Esophagus squamous epithelium (tissue), 5 donors: ENCODE results near the gene TET3. TPM values are rescaled to one million over a fixed set of nuclear protein-coding genes. Genes with fewer than 3 reads are reported as not detected.

ENCODE experiments used
- DNase-seq: peaks from one replicate; lab custom pipeline; 2025; lab: John Stamatoyannopoulos, UW
- H3K27ac ChIP-seq, 4 donors: fragments of 200-600 bp; sonication (generic); one replicate each; pipeline ENCODE4 v1.5.1; 2016 to 2019; ENCODE audit warnings: mild to moderate bottlenecking in 1 of 4
- H3K27me3 ChIP-seq, 4 donors: fragments of 200-600 bp; sonication (generic); 1 replicate in 3 of 4; 2 replicates in 1 of 4; pipeline versions ENCODE4 v1.5.1 to v1.6.0; 2017 to 2021; ENCODE audit warnings: antibody characterized with exemption in 1 of 4
- H3K36me3 ChIP-seq, 3 donors: fragments of 200-600 bp; sonication (generic); one replicate each; pipeline ENCODE4 v1.5.1; 2016 to 2019
- H3K4me1 ChIP-seq, 3 donors: fragments of 200-600 bp; sonication (generic); one replicate each; pipeline ENCODE4 v1.5.1; 2017 to 2019
- H3K4me3 ChIP-seq, 4 donors: fragments of 200-600 bp; sonication (generic); 1 replicate in 3 of 4; 2 replicates in 1 of 4; pipeline ENCODE4 v1.5.1; 2016 to 2019; ENCODE audit warnings: mild to moderate bottlenecking in 2 of 4, moderate library complexity in 1 of 4
- H3K9me3 ChIP-seq, 3 donors: fragments of 200-600 bp; sonication (generic); one replicate each; pipeline ENCODE4 v1.5.1; 2016 to 2019
- CTCF ChIP-seq, 6 experiments: fragments of 450-650 bp in 4 of 6; fragments of 200-600 bp in 2 of 6; sonication (generic) in 2 of 6; IDR thresholded peaks; one replicate each; pipeline ENCODE4 v1.5.1; 2016 to 2019; ENCODE audit warnings: antibody characterized with exemption in 6 of 6, mild to moderate bottlenecking in 4 of 6, moderate library complexity in 4 of 6
- POLR2A ChIP-seq, 4 donors: fragments of 450-650 bp; IDR thresholded peaks; one replicate each; pipeline ENCODE4 v1.6.1; 2017; ENCODE audit warnings: antibody characterized with exemption in 4 of 4, mild to moderate bottlenecking in 4 of 4, moderate library complexity in 3 of 4
- WGBS, 2 donors: methylation state at CpG; one replicate each; pipeline ENCODE4 v1.1.5; 2018; 5-methylcytosine and 5-hydroxymethylcytosine counted together
- intact Hi-C: fragments of 100-400 bp; cut with DNase I; formaldehyde crosslinking; loops from one replicate; pipeline ENCODE4 v1.15.0; 2022
- total RNA-seq, 4 donors: library from RNA; depleted of rRNA; stranded (reverse); fragments of >200 nt; gene quantifications; one replicate each; pipeline ENCODE4 v1.1.0, GENCODE V29; 2016
- donor health status: DM: yes; HTN: yes; CAD: no.

TET3 gene
- total RNA-seq, 4 donors from 2014 or later = 6.6 to 20.2 (median 16.2) TPM

- H3K36me3 ChIP-seq = peaks cover 0 to 4% (median 0%) of the 10 kb centered on the region in 3 donors
- TF ChIP-seq CTCF (IDR thresholded peaks at IDR 0.05) = no peak
- no peak for TF ChIP-seq POLR2A (IDR thresholded peaks at IDR 0.05)
- H3K9me3 ChIP-seq = no peaks in the 10 kb centered on the region
- peaks cover 38 to 80% (median 43%) of the 10 kb centered on the region in 3 donors for H3K4me1 ChIP-seq
- WGBS, 2 donors = 36% methylated on average over 7 to 8 of the region's 10 CpGs
- DNase-seq = no peak
- H3K27me3 ChIP-seq = no peaks in the 10 kb centered on the region
- intact Hi-C loops = loop anchor here (10.0 kb wide), 1 partner anchor 175 kb away; the partner anchor contains the start of gene STAMBP
- no peak overlapping the region for H3K4me3 ChIP-seq
- peak overlapping the region in 1 of 4 donors; percentile 45 for H3K27ac ChIP-seq
Measured at GRCh38 chr2:73999881-74000597, 15.3 kb downstream of the TET3 start.

- DNase-seq = no peak
- Histone ChIP-seq H3K27me3 (no peaks in the 10 kb centered on the region), H3K27ac (peak overlapping the region in 1 of 4 donors; percentile 45), H3K9me3 (no peaks in the 10 kb centered on the region), H3K4me3 (no peak overlapping the region), H3K36me3 (peaks cover 0 to 11% (median 0%) of the 10 kb centered on the region in 3 donors), H3K4me1 (peaks cover 38 to 83% (median 43%) of the 10 kb centered on the region in 3 donors)
- intact Hi-C loops = no loop called here
- no peak for TF ChIP-seq POLR2A (IDR thresholded peaks at IDR 0.05)
- no peak for TF ChIP-seq CTCF (IDR thresholded peaks at IDR 0.05)
- 76 to 86% methylated on average over 5 of the region's 5 CpGs for WGBS, 2 donors
Measured at GRCh38 chr2:74000666-74001065, 16.0 kb downstream of the TET3 start.

- no peak for DNase-seq
- no peak overlapping the region for H3K27ac ChIP-seq
- intact Hi-C loops = no loop called here
Measured at GRCh38 chr2:74001121-74001520, 16.4 kb downstream of the TET3 start.

GRCh38 chr2:74001781-74002504, 17.2 kb downstream of the TET3 start:
- H3K27me3 ChIP-seq = no peaks in the 10 kb centered on the region
- intact Hi-C loops = no loop called here
- 28 to 33% methylated on average over 5 to 9 of the region's 24 CpGs for WGBS, 2 donors
- TF ChIP-seq CTCF (IDR thresholded peaks at IDR 0.05) = no peak
- TF ChIP-seq POLR2A (IDR thresholded peaks at IDR 0.05) = no peak
- H3K27ac ChIP-seq = peak overlapping the region in 3 of 4 donors; percentile 16 to 73 (median 62)
- peaks cover 0 to 19% (median 0%) of the 10 kb centered on the region in 3 donors for H3K36me3 ChIP-seq
- H3K9me3 ChIP-seq = no peaks in the 10 kb centered on the region
- peaks cover 43 to 89% (median 53%) of the 10 kb centered on the region in 3 donors for H3K4me1 ChIP-seq
- H3K4me3 ChIP-seq = peak overlapping the region; percentile 44 to 76 (median 56)
- DNase-seq = no peak

More at GRCh38 chr2:74001121-74001520, 16.4 kb downstream of the TET3 start:
- WGBS, 2 donors = 75 to 91% methylated on average over 1 to 2 of the region's 4 CpGs
- H3K4me3 ChIP-seq = no peak overlapping the region
- TF ChIP-seq POLR2A (IDR thresholded peaks at IDR 0.05) = no peak
- no peak for TF ChIP-seq CTCF (IDR thresholded peaks at IDR 0.05)
- no peaks in the 10 kb centered on the region for H3K9me3 ChIP-seq
- H3K4me1 ChIP-seq = peaks cover 39 to 84% (median 45%) of the 10 kb centered on the region in 3 donors
- H3K36me3 ChIP-seq = peaks cover 0 to 15% (median 0%) of the 10 kb centered on the region in 3 donors
- H3K27me3 ChIP-seq = no peaks in the 10 kb centered on the region
